Left renal pelvis (tissue), 4 donors: ENCODE results near the gene MANEAL. TPM values are rescaled to one million over a fixed set of nuclear protein-coding genes. Genes with fewer than 3 reads are reported as not detected.
A peak's percentile ranks its signal among the peaks of the same experiment; 100 is the strongest.
"Not testable (repeated sequence)": the region's sequence is repeated elsewhere in the genome, so short reads cannot be mapped to it uniquely, and the experiment has no call there.

Source experiments
- DNase-seq, 4 donors: peaks; one replicate each; pipeline ENCODE4 v3.0.0-alpha.2; 2013; ENCODE audit warnings: low read depth in 4 of 4, low spot score in 3 of 4
- polyA plus RNA-seq, 4 donors: library from polyadenylated mRNA; unstranded; fragments of 120-200 nt; gene quantifications; one replicate each; pipeline ENCODE4 v1.2.1, GENCODE V29; 2013; ENCODE audit not compliant: insufficient read length in 4 of 4

The MANEAL gene
- polyA plus RNA-seq: 1 to 10 TPM; 3.6 to 4.7 (median 4.3) TPM

- DNase-seq: peak in 1 of 4 donors; percentile 8
These were observed at the start of gene MANEAL for GRCh38 chr1:37793773-37794371. MANEAL (plus strand) TSS chr1:37793847; CDS start chr1:37794183, 336 bp downstream.

GRCh38 chr1:37746806-37747205 lies 46.8 kb upstream of the MANEAL start:
- no peak for DNase-seq

GRCh38 chr1:37748565-37748964 lies 45.1 kb upstream of the MANEAL start:
- no peak for DNase-seq

GRCh38 chr1:37752213-37752582 lies 41.4 kb upstream of the MANEAL start:
- DNase-seq: no peak

GRCh38 chr1:37752583-37753471 lies 40.8 kb upstream of the MANEAL start:
- DNase-seq: peak in 1 of 4 donors; percentile 4

GRCh38 chr1:37753473-37754321 lies 40.0 kb upstream of the MANEAL start:
- no peak for DNase-seq

GRCh38 chr1:37755290-37755689 lies 38.4 kb upstream of the MANEAL start:
- no peak for DNase-seq

GRCh38 chr1:37755951-37756560 lies 37.6 kb upstream of the MANEAL start:
- no peak for DNase-seq

- no peak for DNase-seq
These were observed 34.2 kb upstream of the MANEAL start for GRCh38 chr1:37759451-37759850.

GRCh38 chr1:37761416-37762095 lies 32.1 kb upstream of the MANEAL start:
- DNase-seq: no peak

- no peak for DNase-seq
These were observed 31.1 kb upstream of the MANEAL start for GRCh38 chr1:37762516-37762915.

- DNase-seq: no peak
These were observed 29.7 kb upstream of the MANEAL start for GRCh38 chr1:37763791-37764413.

GRCh38 chr1:37764414-37764825 lies 29.2 kb upstream of the MANEAL start:
- peak; percentile 43 to 59 (median 53) for DNase-seq

GRCh38 chr1:37764888-37765441 lies 28.7 kb upstream of the MANEAL start, which contains the start of gene EPHA10:
EPHA10 (minus strand) TSS chr1:37765120; CDS start chr1:37765066, 54 bp downstream.
- DNase-seq: no peak

GRCh38 chr1:37765916-37766664 lies 27.6 kb upstream of the MANEAL start:
- DNase-seq: no peak

- no peak for DNase-seq
These were observed 26.2 kb upstream of the MANEAL start for GRCh38 chr1:37767488-37767887.

GRCh38 chr1:37771440-37771839 lies 22.2 kb upstream of the MANEAL start:
- DNase-seq: not testable (repeated sequence)

GRCh38 chr1:37776946-37777516 lies 16.6 kb upstream of the MANEAL start:
- DNase-seq: no peak
